BJ (cell line): ENCODE data around the gene TMEM147. TPM values are rescaled to one million over a fixed set of nuclear protein-coding genes. Genes with fewer than 3 reads are reported as not detected.

Source experiments
- CTCF ChIA-PET: fragments of 350-600 bp; formaldehyde crosslinking; extraction: SDS; loops from one replicate; lab custom pipeline; 2021; ENCODE audit warnings: antibody characterized with exemption, inconsistent platforms; lab: Yijun Ruan, JAX
- POLR2A ChIA-PET: fragments of 300-600 bp; sonication (Branson Sonifier 250); formaldehyde crosslinking; extraction: SDS; loops from one replicate; lab custom pipeline; 2021; ENCODE audit warnings: antibody characterized with exemption; lab: Charles Lee
- DNase-seq: peaks from one replicate; pipeline ENCODE4 v3.0.0-alpha.2; 2011; ENCODE audit warnings: low read depth
- H3K27me3 ChIP-seq: 2 replicates; pipeline ENCODE4 v1.6.0; 2011; ENCODE audit warnings: low read length; ENCODE audit not compliant: control insufficient read depth, insufficient read depth
- H3K36me3 ChIP-seq: 2 replicates; pipeline ENCODE4 v1.5.1; 2011; ENCODE audit warnings: low read length; ENCODE audit not compliant: control insufficient read depth, insufficient read depth
- H3K4me3 ChIP-seq: 2 replicates; pipeline ENCODE4 v1.5.1; 2011; ENCODE audit warnings: low read depth, mild to moderate bottlenecking, control low read depth, low read length
- polyA plus RNA-seq: library from polyadenylated mRNA; depleted of rRNA; stranded (reverse); fragments of >200 nt; gene quantifications from 2 replicates; pipeline ENCODE4 v1.2.3, GENCODE V29; 2011
- TF ChIP-seq, protein P1 (sequence below): IDR thresholded peaks from 2 replicates; pipeline ENCODE4 v1.5.1; 2011; ENCODE audit warnings: low read depth, mild to moderate bottlenecking, control low read depth, inconsistent platforms, low read length, moderate library complexity; ENCODE audit not compliant: insufficient read depth

The TMEM147 gene
- polyA plus RNA-seq, 1 experiment, result 200 TPM

DNA sequence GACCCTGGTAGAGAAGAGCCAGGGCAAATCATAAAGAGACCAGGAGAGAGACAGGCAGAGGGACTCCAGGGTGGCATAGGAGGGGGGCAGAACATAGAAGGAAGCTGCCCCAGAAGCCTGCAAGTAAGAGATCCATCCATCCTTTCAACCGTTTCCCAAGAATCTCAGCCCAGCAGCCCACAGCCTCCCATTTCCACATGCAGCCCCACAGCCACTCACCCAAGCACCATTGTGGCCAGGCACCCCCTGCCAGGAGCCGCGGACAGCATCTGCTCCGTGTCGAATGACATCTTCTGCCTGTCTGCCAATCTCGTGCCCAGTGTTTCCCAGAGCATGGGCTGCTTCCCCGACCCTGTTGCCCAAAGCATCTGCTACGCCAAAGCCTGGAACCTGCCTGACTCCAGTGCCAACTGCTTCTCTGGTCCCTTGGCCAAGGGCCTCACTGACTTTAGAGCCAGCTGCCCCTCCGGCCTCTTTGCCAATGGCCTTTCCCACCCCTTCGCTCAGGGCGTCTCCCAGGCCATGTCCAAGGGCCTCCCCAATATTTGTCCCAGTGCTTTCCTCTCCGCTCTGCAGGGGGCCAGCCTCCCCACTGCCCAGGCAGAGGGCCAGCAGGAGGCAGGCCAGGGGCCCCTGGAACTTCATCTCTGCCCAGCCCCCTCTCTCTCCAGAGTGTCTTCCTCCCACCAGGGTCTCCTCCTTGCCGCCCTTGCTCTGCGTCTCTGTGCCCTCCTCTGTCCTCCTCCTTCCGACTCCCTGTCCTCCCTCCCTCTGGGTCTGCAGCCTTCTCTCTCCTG lies 32.4 kb upstream of the TMEM147 start:
- ChIA-PET CTCF (interaction anchor here (1.0 to 2.5 kb wide), 4 partner anchors 18 to 45 kb away, joined by 3 to 7 read pairs (median 5); no protein-coding TSS in a partner anchor), POLR2A (no interaction called here)
- no peak for DNase-seq
- Histone ChIP-seq H3K4me3 (no peak overlapping the region), H3K27me3 (peaks cover 15% of the 10 kb centered on the region), H3K36me3 (no peaks in the 10 kb centered on the region)
- TF ChIP-seq, protein P1, sequence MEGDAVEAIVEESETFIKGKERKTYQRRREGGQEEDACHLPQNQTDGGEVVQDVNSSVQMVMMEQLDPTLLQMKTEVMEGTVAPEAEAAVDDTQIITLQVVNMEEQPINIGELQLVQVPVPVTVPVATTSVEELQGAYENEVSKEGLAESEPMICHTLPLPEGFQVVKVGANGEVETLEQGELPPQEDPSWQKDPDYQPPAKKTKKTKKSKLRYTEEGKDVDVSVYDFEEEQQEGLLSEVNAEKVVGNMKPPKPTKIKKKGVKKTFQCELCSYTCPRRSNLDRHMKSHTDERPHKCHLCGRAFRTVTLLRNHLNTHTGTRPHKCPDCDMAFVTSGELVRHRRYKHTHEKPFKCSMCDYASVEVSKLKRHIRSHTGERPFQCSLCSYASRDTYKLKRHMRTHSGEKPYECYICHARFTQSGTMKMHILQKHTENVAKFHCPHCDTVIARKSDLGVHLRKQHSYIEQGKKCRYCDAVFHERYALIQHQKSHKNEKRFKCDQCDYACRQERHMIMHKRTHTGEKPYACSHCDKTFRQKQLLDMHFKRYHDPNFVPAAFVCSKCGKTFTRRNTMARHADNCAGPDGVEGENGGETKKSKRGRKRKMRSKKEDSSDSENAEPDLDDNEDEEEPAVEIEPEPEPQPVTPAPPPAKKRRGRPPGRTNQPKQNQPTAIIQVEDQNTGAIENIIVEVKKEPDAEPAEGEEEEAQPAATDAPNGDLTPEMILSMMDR, result no peak

DNA sequence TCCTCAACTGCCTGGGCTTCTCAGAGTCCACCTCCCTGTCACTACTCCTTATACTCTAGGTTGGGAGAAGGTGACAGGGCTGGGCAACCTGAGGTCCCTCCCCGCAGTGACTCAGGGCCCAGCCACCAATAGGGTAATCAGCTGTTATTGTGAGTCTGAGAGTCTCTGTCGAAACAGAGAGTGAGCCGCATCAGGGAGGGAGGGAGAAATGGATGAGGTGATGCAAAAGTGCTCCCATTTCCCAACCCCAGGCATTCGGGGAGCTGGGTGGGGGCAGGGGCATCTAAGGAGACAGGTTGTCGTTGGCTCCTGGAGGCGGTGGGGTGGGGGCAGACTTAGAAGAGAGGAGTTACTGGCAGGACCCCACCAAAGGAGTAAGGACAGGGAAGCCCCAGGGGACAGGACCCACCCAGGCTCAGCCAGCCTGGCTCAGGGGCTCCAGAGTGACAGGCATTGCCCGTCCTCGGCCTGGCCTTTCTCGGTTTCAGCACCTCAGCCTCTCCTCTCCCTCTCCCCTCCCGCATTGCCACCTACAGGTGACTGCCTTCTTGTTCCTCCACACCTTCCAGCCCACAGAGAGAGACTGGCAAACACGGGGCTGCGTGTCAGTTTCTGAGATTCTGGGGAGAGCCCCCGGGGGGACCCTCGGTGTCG lies 31.7 kb upstream of the TMEM147 start, which contains the start of gene DMKN:
TSS of gene DMKN (minus strand) at position 22 of the 654 bp plus-strand sequence. CDS start 174 bp downstream, outside the sequence.
- Histone ChIP-seq H3K4me3 (no peak within 1 kb of the TSS), H3K36me3 (no peaks in the 10 kb centered on the region), H3K27me3 (peaks cover 15% of the 10 kb centered on the region)
- POLR2A ChIA-PET, result no interaction called here
- CTCF ChIA-PET, result interaction anchor here (0.7 to 2.5 kb wide), 7 partner anchors 8 to 79 kb away, joined by 3 to 7 read pairs (median 5); no protein-coding TSS in a partner anchor
- DNase-seq, result no peak
- TF ChIP-seq, protein P1, result 0 out of 2 replicates have a peak, but pooled peaks have one; percentile 16

DNA sequence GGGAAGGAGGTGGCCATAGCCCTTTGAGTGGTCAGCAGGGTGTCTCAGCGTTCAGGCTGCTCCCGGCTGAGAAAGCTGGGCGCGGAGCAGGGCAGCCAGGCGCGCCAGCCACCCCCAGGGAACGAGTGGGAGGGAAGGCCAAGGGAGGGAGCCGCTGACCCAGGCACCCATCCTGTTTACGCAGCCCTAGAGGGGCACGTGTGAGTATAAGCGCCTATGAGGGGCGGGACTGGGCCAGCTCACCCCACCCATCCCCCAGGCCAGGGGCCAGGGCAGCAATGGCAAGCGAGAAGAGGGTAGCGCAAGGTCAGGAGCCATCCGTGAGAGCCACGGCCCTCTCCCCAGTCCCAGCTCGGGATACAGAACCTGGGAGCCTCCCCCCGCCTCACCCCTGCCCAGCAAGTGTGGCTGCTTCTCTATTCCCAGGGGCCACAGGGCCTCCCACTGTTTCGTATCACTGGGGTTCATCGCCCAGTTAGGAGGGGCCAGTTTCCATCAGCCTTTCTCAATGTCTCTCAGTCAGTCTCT lies 31.1 kb upstream of the TMEM147 start:
- TF ChIP-seq, protein P1, result no peak
- ChIA-PET CTCF (interaction anchor here (0.7 to 2.5 kb wide), 8 partner anchors 9 to 173 kb away, joined by 3 to 12 read pairs (median 6); no protein-coding TSS in a partner anchor), POLR2A (interaction anchor here (0.5 kb wide), 1 partner anchor 23 kb away, joined by 4 read pairs; no protein-coding TSS in a partner anchor)
- Histone ChIP-seq H3K4me3 (no peak overlapping the region), H3K36me3 (no peaks in the 10 kb centered on the region), H3K27me3 (peaks cover 12% of the 10 kb centered on the region)
- no peak for DNase-seq

DNA sequence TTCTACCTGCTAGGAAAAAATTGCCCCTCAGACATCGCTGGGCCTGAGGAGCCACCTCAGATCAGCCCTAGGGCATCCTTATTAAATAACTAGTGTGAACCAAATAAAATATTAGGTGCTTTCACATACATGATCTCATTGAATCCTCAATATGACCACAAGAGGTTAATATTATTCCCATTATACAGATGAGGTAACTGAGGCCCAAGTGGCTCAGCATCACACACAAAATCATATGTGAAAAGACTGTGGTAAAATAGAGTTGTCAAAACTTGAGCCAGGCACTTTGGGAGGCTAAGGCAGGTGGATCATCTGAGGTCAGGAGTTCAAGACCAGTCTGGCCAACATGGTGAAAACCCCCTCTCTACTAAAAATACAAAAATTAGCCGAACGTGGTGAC lies 29.1 kb upstream of the TMEM147 start:
- ChIA-PET POLR2A (no interaction called here), CTCF (interaction anchor here (0.9 to 2.4 kb wide), 2 partner anchors 10 to 32 kb away, joined by 3 to 12 read pairs; no protein-coding TSS in a partner anchor)
- Histone ChIP-seq H3K27me3 (0 out of 2 replicates have a peak, but pooled peaks cover 2% of the 10 kb centered on the region), H3K4me3 (no peak overlapping the region), H3K36me3 (no peaks in the 10 kb centered on the region)
- TF ChIP-seq, protein P1, result no peak
- DNase-seq, result no peak
